K562 (cell line): ENCODE data around the gene GALT. TPM values are rescaled to one million over a fixed set of nuclear protein-coding genes. Genes with fewer than 3 reads are reported as not detected.

Experiments
- CTBP1 ChIP-seq: fragments of 450-650 bp; IDR thresholded peaks from 2 replicates; pipeline ENCODE4 v1.6.1; 2016; ENCODE audit warnings: borderline replicate concordance
- JUND ChIP-seq, 2 experiments: IDR thresholded peaks; 2 replicates in 1 of 2; 3 replicates in 1 of 2; pipeline ENCODE4 v1.6.1; 2011; ENCODE audit warnings: borderline replicate concordance in 2 of 2, low read depth in 2 of 2, low read length in 2 of 2, improper control_type of control experiment in 1 of 2, missing biosample characterization in 1 of 2, missing genetic modification characterization in 1 of 2, missing genetic modification reagents in 1 of 2
- MEF2A ChIP-seq: IDR thresholded peaks from 2 replicates; pipeline ENCODE4 v1.6.1; 2011; ENCODE audit warnings: low read depth, mild to moderate bottlenecking, low read length, moderate library complexity; ENCODE audit not compliant: control insufficient read depth
- USF1 ChIP-seq: sonication (generic); formaldehyde crosslinking; IDR thresholded peaks from 2 replicates; pipeline ENCODE4 v1.9.0; 2022; ENCODE audit warnings: mild to moderate bottlenecking, missing genetic modification reagents
- polyA plus RNA-seq, 8 experiments: library from polyadenylated mRNA; depleted of rRNA in 4 of 8; stranded (reverse) in 5 of 8; unstranded in 3 of 8; fragments of >200 nt; fragmentation: Nextera tagmentation in 2 of 8; fragmentation: Illumina TruSeq in 1 of 8; extraction: Ambion mirVana in 2 of 8; extraction: Trizol in 1 of 8; gene quantifications; 2 replicates each; pipeline versions ENCODE4 v1.2.1 to v1.2.3, GENCODE V29; 2011 to 2014; ENCODE audit warnings: inconsistent platforms in 1 of 8, missing spikeins in 1 of 8
- total RNA-seq, 7 experiments: library from RNA; depleted of rRNA in 6 of 7; stranded (reverse); fragments of >200 nt in 6 of 7; fragmentation: Illumina TruSeq in 2 of 7; extraction: Trizol in 2 of 7; gene quantifications; 2 replicates each; pipeline versions ENCODE4 v1.2.1 to v1.2.3, GENCODE V29; 2011 to 2021; ENCODE audit warnings: low replicate concordance in 1 of 7
- TF ChIP-seq, protein P1 (sequence below): fragments of 450-650 bp; IDR thresholded peaks from 2 replicates; pipeline ENCODE4 v1.6.1; 2017; ENCODE audit warnings: antibody characterized with exemption, mild to moderate bottlenecking

GALT gene
- total and polyA plus RNA-seq, 9 of the 15 experiments (the other 6 are each of a cell fraction or from before 2014, with no cell fraction given) = 7.3 to 29.2 (median 15.6) TPM

GRCh38 chr9:34647651-34648050, 1.2 kb downstream of the GALT start (continued):
- TF ChIP-seq, protein P1, sequence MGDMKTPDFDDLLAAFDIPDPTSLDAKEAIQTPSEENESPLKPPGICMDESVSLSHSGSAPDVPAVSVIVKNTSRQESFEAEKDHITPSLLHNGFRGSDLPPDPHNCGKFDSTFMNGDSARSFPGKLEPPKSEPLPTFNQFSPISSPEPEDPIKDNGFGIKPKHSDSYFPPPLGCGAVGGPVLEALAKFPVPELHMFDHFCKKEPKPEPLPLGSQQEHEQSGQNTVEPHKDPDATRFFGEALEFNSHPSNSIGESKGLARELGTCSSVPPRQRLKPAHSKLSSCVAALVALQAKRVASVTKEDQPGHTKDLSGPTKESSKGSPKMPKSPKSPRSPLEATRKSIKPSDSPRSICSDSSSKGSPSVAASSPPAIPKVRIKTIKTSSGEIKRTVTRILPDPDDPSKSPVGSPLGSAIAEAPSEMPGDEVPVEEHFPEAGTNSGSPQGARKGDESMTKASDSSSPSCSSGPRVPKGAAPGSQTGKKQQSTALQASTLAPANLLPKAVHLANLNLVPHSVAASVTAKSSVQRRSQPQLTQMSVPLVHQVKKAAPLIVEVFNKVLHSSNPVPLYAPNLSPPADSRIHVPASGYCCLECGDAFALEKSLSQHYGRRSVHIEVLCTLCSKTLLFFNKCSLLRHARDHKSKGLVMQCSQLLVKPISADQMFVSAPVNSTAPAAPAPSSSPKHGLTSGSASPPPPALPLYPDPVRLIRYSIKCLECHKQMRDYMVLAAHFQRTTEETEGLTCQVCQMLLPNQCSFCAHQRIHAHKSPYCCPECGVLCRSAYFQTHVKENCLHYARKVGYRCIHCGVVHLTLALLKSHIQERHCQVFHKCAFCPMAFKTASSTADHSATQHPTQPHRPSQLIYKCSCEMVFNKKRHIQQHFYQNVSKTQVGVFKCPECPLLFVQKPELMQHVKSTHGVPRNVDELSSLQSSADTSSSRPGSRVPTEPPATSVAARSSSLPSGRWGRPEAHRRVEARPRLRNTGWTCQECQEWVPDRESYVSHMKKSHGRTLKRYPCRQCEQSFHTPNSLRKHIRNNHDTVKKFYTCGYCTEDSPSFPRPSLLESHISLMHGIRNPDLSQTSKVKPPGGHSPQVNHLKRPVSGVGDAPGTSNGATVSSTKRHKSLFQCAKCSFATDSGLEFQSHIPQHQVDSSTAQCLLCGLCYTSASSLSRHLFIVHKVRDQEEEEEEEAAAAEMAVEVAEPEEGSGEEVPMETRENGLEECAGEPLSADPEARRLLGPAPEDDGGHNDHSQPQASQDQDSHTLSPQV = peak; percentile 52; the same call in 1 of the 2 replicates
- TF ChIP-seq MEF2A (no peak), JUND (IDR thresholded peaks at IDR 0.05; ENCODE audit: borderline replicate concordance, low read depth, low read length) (no peak), JUND (tag; IDR thresholded peaks at IDR 0.05; ENCODE audit: borderline replicate concordance, low read depth, low read length) (0 out of 3 replicates have a peak, but pooled peaks have one; percentile 10), USF1 (peak; percentile 60), CTBP1 (peak; percentile 23; the same call in 1 of the 2 replicates)
